Aorta (tissue), 5 donors: ENCODE data around the gene UBE2C. TPM values are rescaled to one million over a fixed set of nuclear protein-coding genes. Genes with fewer than 3 reads are reported as not detected.

ENCODE experiments used
- ATAC-seq: fragments of 200-7000 bp; cut with Tn5 transposase; one replicate; pipeline ENCODE4 v1.9.1; 2022; ENCODE audit warnings: moderate library complexity; ENCODE audit not compliant: low FRiP score
- DNase-seq, 2 donors: peaks; one replicate each; pipeline ENCODE4 v3.0.0-alpha.2; 2020
- H3K27ac ChIP-seq, 2 donors: one replicate each; pipeline ENCODE4 v1.5.1; 2013; ENCODE audit warnings: low read length in 2 of 2, mild to moderate bottlenecking in 2 of 2, moderate library complexity in 2 of 2, control low read depth in 1 of 2, inconsistent platforms in 1 of 2, low read depth in 1 of 2
- H3K27me3 ChIP-seq, 2 donors: one replicate each; pipeline ENCODE4 v1.6.1; 2013; ENCODE audit warnings: control low read depth in 1 of 2, low read length in 1 of 2, mild to moderate bottlenecking in 1 of 2, moderate library complexity in 1 of 2; ENCODE audit not compliant: insufficient read depth in 2 of 2, control insufficient read depth in 1 of 2
- H3K36me3 ChIP-seq, 2 donors: one replicate each; pipeline ENCODE4 v1.6.1; 2013; ENCODE audit warnings: control low read depth in 1 of 2, low read length in 1 of 2, mild to moderate bottlenecking in 1 of 2; ENCODE audit not compliant: insufficient read depth in 2 of 2, control insufficient read depth in 1 of 2
- H3K4me1 ChIP-seq, 2 donors: one replicate each; pipeline ENCODE4 v1.6.1; 2013; ENCODE audit warnings: low read length in 2 of 2, control low read depth in 1 of 2, mild to moderate bottlenecking in 1 of 2, moderate library complexity in 1 of 2; ENCODE audit not compliant: insufficient read depth in 2 of 2, control insufficient read depth in 1 of 2
- H3K4me3 ChIP-seq, 2 donors: one replicate each; pipeline ENCODE4 v1.5.1; 2013; ENCODE audit warnings: low read length in 2 of 2, control low read depth in 1 of 2, mild to moderate bottlenecking in 1 of 2
- H3K9me3 ChIP-seq: one replicate; pipeline ENCODE4 v1.6.1; 2013; ENCODE audit warnings: mild to moderate bottlenecking, low read length; ENCODE audit not compliant: control insufficient read depth
- WGBS, 2 donors: extraction: QIAGEN DNeasy Blood & Tissue Kit; methylation state at CpG; one replicate each; pipeline ENCODE4 v1.1.7; 2013; 5-methylcytosine and 5-hydroxymethylcytosine counted together
- intact Hi-C, 2 donors: fragments of 100-400 bp; cut with DNase I; formaldehyde crosslinking; loops; one replicate each; pipeline versions ENCODE4 v1.14.2 to v1.15.0; 2022
- polyA plus RNA-seq, 2 donors: library from polyadenylated mRNA; stranded (reverse); fragments of 200-250 nt; gene quantifications; one replicate each; pipeline ENCODE4 v1.2.3, GENCODE V29; 2013
- total RNA-seq, 2 donors: library from RNA; stranded (reverse); fragmentation: NEBNext Ultra II Directional; extraction: Animal tissue kit (Norgen Biotek cat#: 25700); gene quantifications; one replicate each; pipeline ENCODE4 v1.2.1, GENCODE V29; 2021
- donor health status: healthy with polysubstance abuse.
- donor health status: Bipolar disorder and iron deficiency.
- donor health status: DM: no; HTN: no; CAD: no.
- donor health status: DM: no; HTN: no; CAD: no.
- donor health status: DM: yes; HTN: yes; CAD: no.

UBE2C gene
- total and polyA plus RNA-seq, 4 donors: 1.0 to 5.0 (median 1.9) TPM; not detected in 1

- intact Hi-C loops: no loop called here
- Histone ChIP-seq H3K27me3 (no peaks in the 10 kb centered on the region), H3K4me3 (no peak overlapping the region), H3K9me3 (no peaks in the 10 kb centered on the region), H3K27ac (no peak overlapping the region), H3K4me1 (no peaks in the 10 kb centered on the region), H3K36me3 (no peaks in the 10 kb centered on the region)
- 88 to 91% methylated on average over 7 of the region's 7 CpGs for WGBS, 2 donors
- ATAC-seq (no peak), DNase-seq (no peak)
Measured at GRCh38 chr20:45863543-45864470, 51.4 kb downstream of the UBE2C start.

- Histone ChIP-seq H3K4me1 (no peaks in the 10 kb centered on the region), H3K36me3 (no peaks in the 10 kb centered on the region), H3K4me3 (no peak overlapping the region), H3K27ac (no peak overlapping the region), H3K27me3 (no peaks in the 10 kb centered on the region), H3K9me3 (no peaks in the 10 kb centered on the region)
- intact Hi-C loops: no loop called here
- WGBS, 2 donors: 95% methylated on average over 5 of the region's 5 CpGs
- ATAC-seq (no peak), DNase-seq (no peak)
Measured at GRCh38 chr20:45866454-45866853, 54.0 kb downstream of the UBE2C start.

Other genes starting within 250 kb of the UBE2C start
- gene WFDC8, start 233.4 kb upstream of the UBE2C start, total RNA-seq: not detected
- not detected for gene WFDC8, start 233.4 kb upstream of the UBE2C start, polyA plus RNA-seq
- not detected for gene WFDC10A, start 182.9 kb upstream of the UBE2C start, total RNA-seq
- not detected for gene WFDC10A, start 182.9 kb upstream of the UBE2C start, polyA plus RNA-seq
- gene WFDC9, start 181.4 kb upstream of the UBE2C start, total RNA-seq: not detected
- not detected for gene WFDC9, start 181.4 kb upstream of the UBE2C start, polyA plus RNA-seq
- not detected for gene WFDC11, start 142.4 kb upstream of the UBE2C start, total RNA-seq
- not detected for gene WFDC11, start 142.4 kb upstream of the UBE2C start, polyA plus RNA-seq
- not detected for gene WFDC13, start 110.6 kb upstream of the UBE2C start, total RNA-seq
- not detected for gene WFDC13, start 110.6 kb upstream of the UBE2C start, polyA plus RNA-seq
- gene WFDC10B, start 107.6 kb upstream of the UBE2C start, total RNA-seq: not detected
- gene WFDC10B, start 107.6 kb upstream of the UBE2C start, polyA plus RNA-seq: 1 to 10 TPM in 1 of 2 donors, not detected in 1; 1.7 TPM
- gene SPINT4, start 90.3 kb upstream of the UBE2C start, total RNA-seq: not detected
- gene SPINT4, start 90.3 kb upstream of the UBE2C start, polyA plus RNA-seq: not detected
- gene WFDC3, start 20.8 kb upstream of the UBE2C start, total RNA-seq: 1 to 10 TPM; 1.6 to 3.6 TPM
- 1 to 10 TPM in 1 of 2 donors, not detected in 1; 1.9 TPM for gene WFDC3, start 20.8 kb upstream of the UBE2C start, polyA plus RNA-seq
- gene DNTTIP1, start 20.7 kb upstream of the UBE2C start, total RNA-seq: 10 to 100 TPM; 25.8 to 27.8 TPM
- gene DNTTIP1, start 20.7 kb upstream of the UBE2C start, polyA plus RNA-seq: 10 to 100 TPM; 29.3 to 30.7 TPM
- not detected for gene TNNC2, start 14.7 kb downstream of the UBE2C start, total RNA-seq
- 10 to 100 TPM in 1 of 2 donors, 1 to 10 TPM in 1; 1.9 to 26.3 TPM for gene TNNC2, start 14.7 kb downstream of the UBE2C start, polyA plus RNA-seq
- gene SNX21, start 21.2 kb downstream of the UBE2C start, total RNA-seq: 10 to 100 TPM; 36.2 to 57.7 TPM
- 100 to 1,000 TPM in 1 of 2 donors, 10 to 100 TPM in 1; 14.9 to 117 TPM for gene SNX21, start 21.2 kb downstream of the UBE2C start, polyA plus RNA-seq
- gene ACOT8, start 44.7 kb downstream of the UBE2C start, total RNA-seq: 10 to 100 TPM; 11.2 to 15.8 TPM
- 10 to 100 TPM; 24.3 to 32.5 TPM for gene ACOT8, start 44.7 kb downstream of the UBE2C start, polyA plus RNA-seq
- 1 to 10 TPM; 2.5 to 4.5 TPM for gene ZSWIM3, start 45.0 kb downstream of the UBE2C start, total RNA-seq
- gene ZSWIM3, start 45.0 kb downstream of the UBE2C start, polyA plus RNA-seq: 1 to 10 TPM; 1.5 to 1.7 TPM
- 1 to 10 TPM; 5.3 to 8.2 TPM for gene ZSWIM1, start 68.6 kb downstream of the UBE2C start, total RNA-seq
- gene ZSWIM1, start 68.6 kb downstream of the UBE2C start, polyA plus RNA-seq: 1 to 10 TPM; 2.9 to 3.4 TPM
- 1 to 10 TPM; 2.9 to 8.6 TPM for gene SPATA25, start 75.0 kb downstream of the UBE2C start, total RNA-seq
- 1 to 10 TPM in 1 of 2 donors, not detected in 1; 2.3 TPM for gene SPATA25, start 75.0 kb downstream of the UBE2C start, polyA plus RNA-seq
- gene NEURL2, start 78.6 kb downstream of the UBE2C start, total RNA-seq: 10 to 100 TPM in 1 of 2 donors, 1 to 10 TPM in 1; 9.9 to 32.9 TPM
- gene NEURL2, start 78.6 kb downstream of the UBE2C start, polyA plus RNA-seq: 1 to 10 TPM; 2.0 to 7.0 TPM
- 100 to 1,000 TPM in 1 of 2 donors, 10 to 100 TPM in 1; 83.4 to 140 TPM for gene CTSA, start 78.7 kb downstream of the UBE2C start, total RNA-seq
- 100 to 1,000 TPM in 1 of 2 donors, 10 to 100 TPM in 1; 37.9 to 175 TPM for gene CTSA, start 78.7 kb downstream of the UBE2C start, polyA plus RNA-seq
- 100 to 1,000 TPM; 113 to 445 TPM for gene PLTP, start 99.5 kb downstream of the UBE2C start, total RNA-seq
- 100 to 1,000 TPM in 1 of 2 donors, 10 to 100 TPM in 1; 80.7 to 103 TPM for gene PLTP, start 99.5 kb downstream of the UBE2C start, polyA plus RNA-seq
- gene PCIF1, start 122.0 kb downstream of the UBE2C start, total RNA-seq: 10 to 100 TPM; 32.5 to 33.3 TPM
- 10 to 100 TPM; 15.5 to 43.4 TPM for gene PCIF1, start 122.0 kb downstream of the UBE2C start, polyA plus RNA-seq
- 10 to 100 TPM; 18.4 to 22.7 TPM for gene ZNF335, start 159.6 kb downstream of the UBE2C start, total RNA-seq
- 10 to 100 TPM in 1 of 2 donors, 1 to 10 TPM in 1; 2.8 to 31.4 TPM for gene ZNF335, start 159.6 kb downstream of the UBE2C start, polyA plus RNA-seq
- gene MMP9, start 196.3 kb downstream of the UBE2C start, total RNA-seq: 1 to 10 TPM; 5.1 to 6.0 TPM
- gene MMP9, start 196.3 kb downstream of the UBE2C start, polyA plus RNA-seq: 1 to 10 TPM in 1 of 2 donors, under 1 TPM in 1; 0.15 to 3.1 TPM
- 1 to 10 TPM in 1 of 2 donors, under 1 TPM in 1; 0.94 to 2.4 TPM for gene SLC12A5, start 216.6 kb downstream of the UBE2C start, total RNA-seq
- not detected for gene SLC12A5, start 216.6 kb downstream of the UBE2C start, polyA plus RNA-seq